Glomerular visceral epithelial cell (primary cell): ENCODE results near the gene ELOA2.
"Not testable (repeated sequence)": the region's sequence is repeated elsewhere in the genome, so short reads cannot be mapped to it uniquely, and the experiment has no call there.

Experiments
- DNase-seq: peaks from one replicate; pipeline ENCODE4 v3.0.0-alpha.2; 2016; ENCODE audit errors: extremely low spot score

The ELOA2 gene

GRCh38 chr18:47035156-47035671 lies at the start of gene ELOA2:
Gene ELOA2 (minus strand): TSS chr18:47035621. CDS start chr18:47035264, 357 bp downstream.
- DNase-seq, result no peak

- no peak for DNase-seq
These were observed 46.2 kb upstream of the ELOA2 start for GRCh38 chr18:47081578-47081977.

DNA sequence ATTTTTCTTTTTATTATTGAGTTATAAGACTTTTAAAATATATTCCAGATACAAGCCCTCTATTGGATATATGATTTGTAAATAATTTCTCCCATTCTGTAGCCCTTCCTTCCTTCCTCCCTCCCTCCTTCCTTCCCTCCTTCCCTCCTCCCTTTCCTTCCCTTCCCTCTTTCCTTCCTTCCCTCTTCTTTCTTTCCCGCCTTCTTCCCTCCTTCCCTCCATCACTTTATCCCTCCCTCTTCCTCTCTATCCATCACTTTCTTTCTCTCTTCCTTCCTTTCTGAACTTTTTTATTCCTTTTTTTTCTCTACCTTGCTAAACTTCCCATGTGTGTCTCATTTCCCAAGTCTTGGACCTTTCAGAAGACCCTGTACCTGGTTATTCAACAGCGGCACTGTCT lies 45.5 kb upstream of the ELOA2 start:
- no peak for DNase-seq

- DNase-seq, result no peak
These were observed 41.7 kb upstream of the ELOA2 start for GRCh38 chr18:47077111-47077510.

DNA sequence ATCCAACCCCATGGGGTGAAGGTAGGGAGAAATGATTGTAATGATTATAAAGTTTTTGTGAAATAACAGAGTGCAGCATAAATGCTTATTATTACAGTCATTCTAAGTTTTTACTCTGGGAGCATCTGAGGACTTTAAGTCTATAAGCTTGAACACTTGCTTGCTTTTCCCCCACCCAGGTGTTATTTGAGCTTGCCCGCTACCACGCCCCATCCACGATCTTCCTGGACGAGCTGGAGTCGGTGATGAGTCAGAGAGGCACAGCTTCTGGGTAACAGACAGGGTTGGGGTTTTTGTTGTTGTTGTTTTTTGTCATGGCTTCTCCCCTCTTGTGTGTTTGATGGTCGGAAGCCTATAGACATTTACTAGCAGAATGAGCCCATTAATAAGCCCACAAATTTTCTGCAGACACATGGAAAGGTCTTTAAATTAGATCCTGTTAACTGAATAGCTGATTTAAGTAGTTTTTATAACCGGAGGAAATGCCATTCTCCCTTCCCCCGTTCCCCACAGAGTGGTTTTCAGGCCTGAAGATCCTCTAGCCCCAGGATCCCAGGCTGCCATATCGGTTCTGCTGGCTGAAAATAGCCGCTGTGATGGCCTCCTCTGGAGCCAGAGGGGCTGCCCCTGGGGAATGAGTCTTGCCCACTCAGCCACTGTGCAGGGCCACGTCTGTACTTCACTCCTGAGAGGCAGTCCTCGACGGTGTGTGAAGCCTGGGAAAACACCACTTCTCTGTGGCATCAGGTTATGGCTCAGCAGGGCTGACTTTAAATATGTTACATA lies 39.9 kb upstream of the ELOA2 start:
- no peak for DNase-seq

GRCh38 chr18:47067648-47068047 lies 32.2 kb upstream of the ELOA2 start:
- DNase-seq, result no peak

DNA sequence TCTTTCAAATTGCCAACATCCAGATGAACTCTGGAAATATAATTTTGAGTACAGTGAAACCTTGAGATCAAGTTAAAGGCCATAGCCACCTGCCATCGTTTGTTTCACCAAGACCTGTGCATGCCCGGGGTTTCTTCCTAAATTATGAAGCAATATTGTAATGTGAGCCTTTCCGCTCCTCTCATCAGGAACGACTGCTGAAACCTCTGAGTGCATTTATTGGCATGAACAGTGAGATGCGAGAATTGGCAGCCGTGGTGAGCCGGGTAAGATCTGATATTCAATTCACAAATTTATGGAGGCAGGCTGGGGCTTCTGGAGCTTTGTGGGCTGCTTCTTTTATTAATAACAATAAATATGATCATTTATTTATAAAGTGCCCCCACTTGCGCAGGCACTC lies 27.7 kb upstream of the ELOA2 start:
- no peak for DNase-seq

- DNase-seq, result no peak
These were observed 27.1 kb upstream of the ELOA2 start for GRCh38 chr18:47062471-47062870.

GRCh38 chr18:47054369-47054768 lies 18.9 kb upstream of the ELOA2 start:
- DNase-seq, result no peak

- peak; percentile 30 for DNase-seq
These were observed 15.0 kb upstream of the ELOA2 start for GRCh38 chr18:47050468-47050867.

- no peak for DNase-seq
These were observed 5.6 kb upstream of the ELOA2 start for GRCh38 chr18:47040982-47041381.

- DNase-seq, result no peak
These were observed 1.6 kb upstream of the ELOA2 start for GRCh38 chr18:47036927-47037578.

DNA sequence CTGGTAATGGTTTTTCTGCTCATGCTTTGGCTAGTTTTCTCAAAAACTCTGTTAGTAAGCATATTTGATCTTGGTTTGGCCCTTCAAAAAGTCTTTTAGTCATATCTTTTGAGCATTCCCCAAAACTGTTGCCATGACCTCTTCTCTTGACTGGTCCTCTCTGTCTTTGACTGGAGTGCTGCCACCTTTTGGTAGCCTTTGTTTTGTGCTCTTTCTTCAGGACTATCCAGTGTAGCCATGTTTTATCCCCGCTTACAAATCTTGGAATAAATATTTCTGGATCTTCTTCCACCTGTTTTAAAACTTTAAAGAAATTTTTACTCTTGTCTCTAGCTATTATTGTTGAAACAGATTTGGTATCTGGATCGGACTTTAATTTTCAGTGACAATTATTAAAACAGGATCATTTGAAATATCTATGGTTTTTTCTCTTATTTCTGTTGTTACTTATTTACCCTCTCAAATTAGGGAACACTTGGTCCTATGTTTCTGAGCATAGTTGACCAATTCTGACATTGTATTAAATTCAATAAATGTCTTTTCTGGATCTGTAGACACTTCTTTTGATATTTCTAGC lies 965 bp upstream of the ELOA2 start:
- peak; percentile 15 for DNase-seq

GRCh38 chr18:47034591-47034990 lies 830 bp downstream of the ELOA2 start:
- not testable (repeated sequence) for DNase-seq

GRCh38 chr18:47032945-47033344 lies 2.5 kb downstream of the ELOA2 start:
- DNase-seq, result no peak

- not testable (repeated sequence) for DNase-seq
These were observed 4.5 kb downstream of the ELOA2 start for GRCh38 chr18:47030887-47031286.

GRCh38 chr18:47029684-47030353 lies 5.6 kb downstream of the ELOA2 start:
- DNase-seq, result not testable (repeated sequence)

DNA sequence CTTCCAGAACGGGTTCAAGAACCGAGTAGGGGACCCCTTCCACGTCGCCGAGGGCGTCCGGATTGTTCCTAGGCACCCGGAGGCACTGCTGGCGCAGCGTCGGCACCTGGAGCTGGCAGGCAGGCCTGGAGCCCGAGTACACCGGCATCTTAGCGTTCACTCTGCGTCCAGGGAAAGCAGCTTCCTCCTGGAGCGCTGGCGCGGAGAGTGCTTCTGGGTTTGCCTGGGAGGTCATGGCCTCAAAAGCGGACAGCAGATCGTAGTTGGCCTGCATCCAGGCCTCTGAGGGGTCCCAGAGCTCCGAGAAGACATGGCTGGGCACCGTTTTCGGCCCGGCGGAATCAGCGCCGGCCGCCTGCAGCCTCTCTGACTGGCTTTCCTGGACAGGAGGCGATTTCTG lies 6.7 kb downstream of the ELOA2 start:
- not testable (repeated sequence) for DNase-seq

DNA sequence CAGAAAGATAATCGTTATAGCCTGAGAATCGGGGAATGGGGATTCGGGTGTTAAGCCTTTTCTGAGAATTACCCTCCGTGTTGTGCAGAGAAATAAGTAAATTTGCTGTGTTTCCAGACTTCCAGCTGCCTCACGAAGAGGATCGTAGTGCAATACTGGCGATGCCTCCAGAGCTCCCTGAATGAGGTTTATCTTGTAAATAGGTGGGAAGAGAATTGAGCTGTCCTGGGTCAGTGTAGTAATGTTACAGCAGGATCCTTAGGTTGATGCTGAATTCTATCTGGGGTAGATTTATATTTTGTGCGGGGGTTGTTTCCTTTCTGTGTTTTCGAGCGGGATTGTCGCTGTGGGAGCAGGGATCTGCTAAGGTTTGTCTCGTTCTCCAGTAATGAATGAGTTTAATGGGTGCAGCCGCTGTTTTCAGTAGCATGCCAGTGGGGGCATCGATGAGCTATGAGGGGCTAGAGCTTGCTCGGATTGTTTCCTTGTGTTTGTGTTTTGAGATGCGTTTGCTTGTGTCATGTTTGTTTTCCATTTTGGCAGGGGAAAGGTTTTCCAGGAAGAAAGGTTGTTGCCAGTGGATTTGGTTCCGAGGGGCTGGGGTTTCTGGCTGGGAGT lies 9.8 kb downstream of the ELOA2 start:
- not testable (repeated sequence) for DNase-seq

DNA sequence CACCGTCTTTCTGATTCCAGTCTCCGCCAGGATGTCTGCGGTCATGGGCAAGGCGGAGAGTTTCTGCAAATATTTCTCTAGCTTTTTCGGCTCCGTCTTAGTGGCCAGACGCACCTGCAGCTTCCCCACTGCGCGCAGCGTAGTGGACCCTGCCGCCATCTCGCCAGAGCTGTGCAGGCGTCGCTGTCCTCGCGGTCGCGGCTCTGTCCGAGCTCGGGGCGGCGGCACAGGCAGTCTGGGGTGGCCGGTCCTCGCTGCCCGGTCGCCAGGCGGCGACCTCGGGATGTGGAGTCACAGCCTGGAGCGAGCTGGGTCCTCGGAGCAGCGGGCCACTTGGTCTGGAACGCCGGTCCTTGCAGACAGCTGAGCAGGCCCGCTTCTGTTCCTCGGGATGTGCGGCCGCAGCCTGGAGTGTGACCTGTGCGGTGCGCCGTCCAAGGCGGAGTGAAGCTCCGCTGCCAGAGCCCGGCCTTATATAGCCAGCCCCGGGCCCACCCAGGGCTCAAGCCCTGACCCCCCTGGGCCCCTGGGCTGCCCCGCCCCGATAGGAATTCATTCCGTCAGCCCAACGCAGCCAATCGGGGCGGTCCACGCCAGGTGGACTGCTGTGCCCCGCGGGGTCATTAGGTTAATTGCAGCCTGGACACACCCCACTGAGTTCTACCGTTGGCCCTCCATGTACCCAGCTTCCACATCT lies 11.5 kb downstream of the ELOA2 start:
- DNase-seq, result not testable (repeated sequence)

DNA sequence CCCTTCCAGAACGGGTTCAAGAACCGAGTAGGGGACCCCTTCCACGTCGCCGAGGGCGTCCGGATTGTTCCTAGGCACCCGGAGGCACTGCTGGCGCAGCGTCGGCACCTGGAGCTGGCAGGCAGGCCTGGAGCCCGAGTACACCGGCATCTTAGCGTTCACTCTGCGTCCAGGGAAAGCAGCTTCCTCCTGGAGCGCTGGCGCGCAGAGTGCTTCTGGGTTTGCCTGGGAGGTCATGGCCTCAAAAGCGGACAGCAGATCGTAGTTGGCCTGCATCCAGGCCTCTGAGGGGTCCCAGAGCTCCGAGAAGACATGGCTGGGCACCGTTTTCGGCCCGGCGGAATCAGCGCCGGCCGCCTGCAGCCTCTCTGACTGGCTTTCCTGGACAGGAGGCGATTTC lies 12.6 kb downstream of the ELOA2 start:
- DNase-seq, result not testable (repeated sequence)
